NCI-H460 (cell line): ENCODE results near the gene DPP7. TPM values are rescaled to one million over a fixed set of nuclear protein-coding genes. Genes with fewer than 3 reads are reported as not detected.

Experiments used
- DNase-seq: peaks from one replicate; pipeline ENCODE4 v3.0.0-alpha.2; 2016; ENCODE audit warnings: low read depth; ENCODE audit errors: extremely low read depth
- polyA plus RNA-seq: library from polyadenylated mRNA; depleted of rRNA; stranded (reverse); fragments of >200 nt; gene quantifications from 2 replicates; pipeline ENCODE4 v1.2.3, GENCODE V29; 2014; cell fraction: nucleus; rRNA removed
- total RNA-seq: library from RNA; depleted of rRNA; stranded (reverse); fragments of >200 nt; shearing (Covaris generic); gene quantifications from 2 replicates; pipeline ENCODE4 v1.2.3, GENCODE V29; 2014; rRNA removed

The DPP7 gene
- 111 and 116 TPM in 2 replicates for total RNA-seq
- 1,347 and 1,432 TPM in 2 replicates for polyA plus RNA-seq

DNA sequence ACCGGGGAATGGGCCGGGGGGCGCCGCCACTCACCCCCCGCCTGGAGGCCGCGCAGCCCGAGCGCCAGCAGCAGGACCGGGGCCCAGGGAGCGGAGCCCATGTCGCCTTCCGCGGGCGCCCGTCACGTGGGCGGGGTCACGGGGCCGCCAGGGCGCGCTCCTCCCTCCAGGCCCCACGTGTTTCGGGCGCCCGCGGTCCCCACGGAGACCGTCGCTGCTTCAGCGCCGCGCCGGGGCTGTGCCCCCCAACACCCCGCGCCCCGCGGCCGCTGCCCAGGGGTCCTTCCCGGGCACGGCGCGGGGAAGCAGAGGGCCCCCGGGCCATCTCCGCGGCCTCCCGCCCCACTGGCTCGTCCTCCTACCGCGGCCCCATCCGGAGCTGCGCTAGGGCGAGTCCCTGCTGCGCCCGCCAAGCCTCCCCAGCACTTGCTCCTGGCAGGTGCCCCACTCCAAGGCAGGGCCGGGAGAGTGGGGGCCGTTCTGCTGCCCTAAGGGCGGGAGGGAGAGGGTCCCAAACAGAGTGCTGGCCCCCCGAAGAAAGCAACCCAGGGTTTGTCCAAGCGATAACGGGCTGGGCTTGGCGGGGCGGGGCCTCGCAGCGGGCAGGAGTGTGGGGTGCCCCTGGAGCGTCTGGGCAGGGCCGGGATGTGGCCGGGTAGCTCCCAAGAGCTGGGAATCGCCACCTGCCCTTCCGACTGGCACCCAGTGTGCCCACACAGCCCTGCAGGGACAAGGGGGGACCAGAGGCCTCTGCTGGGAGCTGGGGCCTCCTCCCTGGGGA, at the start of gene DPP7:
DPP7 (minus strand) TSS at position 121 of the 781 bp plus-strand sequence; CDS start at position 101, 20 bp downstream.
- peak; percentile 39 for DNase-seq

DNA sequence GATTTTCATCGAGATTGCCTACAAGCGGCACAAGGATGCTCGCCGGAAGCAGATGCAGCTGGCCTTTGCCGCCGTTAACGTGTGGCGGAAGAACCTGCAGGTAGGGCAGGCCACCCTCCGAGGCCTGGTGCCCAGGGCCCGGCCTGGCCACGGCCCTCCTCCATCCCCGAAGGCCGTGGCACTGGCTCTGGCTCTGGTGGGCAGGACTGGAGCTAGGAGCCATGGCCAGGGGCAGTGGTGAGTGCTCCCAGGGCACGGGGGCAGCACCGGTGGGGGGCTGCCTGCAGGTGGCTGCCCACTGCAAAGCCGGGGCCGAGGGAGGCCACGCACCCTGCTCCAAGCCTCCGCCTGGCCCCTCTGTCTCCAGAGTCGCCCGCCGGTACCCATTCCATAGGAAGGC, 49.3 kb upstream of the DPP7 start:
- no peak for DNase-seq

DNA sequence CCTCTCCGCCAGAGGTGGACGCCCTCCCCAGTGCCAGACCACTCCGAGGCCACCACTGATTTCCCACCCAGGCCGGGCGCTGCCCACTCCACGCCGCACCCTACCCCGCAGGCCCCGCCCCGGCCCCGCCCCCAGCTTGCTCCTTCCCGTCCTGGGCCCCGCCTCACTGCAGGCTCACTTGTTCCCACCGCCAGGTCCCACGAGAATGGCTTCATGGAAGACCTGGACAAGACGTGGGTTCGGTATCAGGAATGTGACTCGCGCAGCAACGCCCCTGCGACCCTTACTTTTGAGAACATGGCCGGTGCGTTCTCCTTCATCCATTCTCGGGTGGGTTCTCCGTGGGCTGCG, 48.8 kb upstream of the DPP7 start:
- no peak for DNase-seq

DNA sequence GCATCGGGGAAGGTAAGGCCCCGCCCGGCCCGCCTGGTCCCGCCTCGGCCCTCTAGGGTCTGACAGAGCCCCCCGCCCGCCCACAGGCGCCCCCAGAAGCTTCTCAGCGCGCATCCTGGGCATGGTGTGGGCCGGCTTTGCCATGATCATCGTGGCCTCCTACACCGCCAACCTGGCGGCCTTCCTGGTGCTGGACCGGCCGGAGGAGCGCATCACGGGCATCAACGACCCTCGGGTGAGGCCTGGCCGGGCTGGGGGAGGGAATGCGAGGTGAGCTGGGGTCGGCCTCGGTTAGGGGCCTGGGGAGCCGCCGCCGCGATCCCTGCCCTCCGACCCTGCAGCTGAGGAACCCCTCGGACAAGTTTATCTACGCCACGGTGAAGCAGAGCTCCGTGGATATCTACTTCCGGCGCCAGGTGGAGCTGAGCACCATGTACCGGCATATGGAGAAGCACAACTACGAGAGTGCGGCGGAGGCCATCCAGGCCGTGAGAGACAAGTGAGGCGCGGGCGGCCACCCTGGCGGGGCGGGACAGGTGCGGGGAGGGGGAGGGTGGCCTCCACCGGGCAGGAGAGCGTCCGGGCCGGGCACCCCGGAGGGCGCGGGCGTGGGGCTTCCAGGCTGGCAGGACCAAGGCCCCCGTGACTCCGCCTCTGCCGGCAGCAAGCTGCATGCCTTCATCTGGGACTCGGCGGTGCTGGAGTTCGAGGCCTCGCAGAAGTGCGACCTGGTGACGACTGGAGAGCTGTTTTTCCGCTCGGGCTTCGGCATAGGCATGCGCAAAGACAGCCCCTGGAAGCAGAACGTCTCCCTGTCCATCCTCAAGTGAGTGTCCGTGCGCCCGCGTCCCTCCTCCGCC, 48.2 kb upstream of the DPP7 start:
- no peak for DNase-seq

DNA sequence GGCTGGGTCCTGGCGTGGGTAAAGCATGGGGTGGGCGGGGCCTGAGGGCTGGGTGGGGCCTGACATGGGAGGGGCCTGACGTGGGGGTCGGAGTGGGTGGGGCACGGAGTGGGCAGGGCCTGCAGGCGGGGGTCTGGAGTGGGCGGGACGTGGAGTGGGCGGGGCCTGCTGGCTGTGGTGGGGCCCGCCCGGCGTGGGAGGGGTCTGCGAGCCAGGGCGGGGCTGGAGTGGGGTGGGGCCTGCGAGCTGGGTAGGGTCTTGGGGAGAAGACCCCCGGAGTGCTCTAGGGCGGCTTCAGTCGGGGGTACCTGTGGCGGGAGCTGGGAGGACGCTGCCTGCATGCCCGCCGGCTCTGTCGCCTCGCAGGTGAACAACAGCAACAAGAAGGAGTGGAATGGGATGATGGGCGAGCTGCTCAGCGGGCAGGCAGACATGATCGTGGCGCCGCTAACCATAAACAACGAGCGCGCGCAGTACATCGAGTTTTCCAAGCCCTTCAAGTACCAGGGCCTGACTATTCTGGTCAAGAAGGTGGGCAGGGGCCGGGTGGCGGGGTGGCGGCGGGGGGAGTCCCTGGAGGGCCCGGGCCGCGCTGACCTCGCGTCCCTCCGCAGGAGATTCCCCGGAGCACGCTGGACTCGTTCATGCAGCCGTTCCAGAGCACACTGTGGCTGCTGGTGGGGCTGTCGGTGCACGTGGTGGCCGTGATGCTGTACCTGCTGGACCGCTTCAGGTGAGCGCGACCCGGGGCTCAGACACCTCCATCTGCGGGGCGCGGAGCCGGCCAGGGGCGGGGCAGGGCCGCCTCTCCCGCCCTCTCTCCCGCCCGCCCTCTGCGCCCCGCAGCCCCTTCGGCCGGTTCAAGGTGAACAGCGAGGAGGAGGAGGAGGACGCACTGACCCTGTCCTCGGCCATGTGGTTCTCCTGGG, 47.3 kb upstream of the DPP7 start:
- DNase-seq = no peak

DNA sequence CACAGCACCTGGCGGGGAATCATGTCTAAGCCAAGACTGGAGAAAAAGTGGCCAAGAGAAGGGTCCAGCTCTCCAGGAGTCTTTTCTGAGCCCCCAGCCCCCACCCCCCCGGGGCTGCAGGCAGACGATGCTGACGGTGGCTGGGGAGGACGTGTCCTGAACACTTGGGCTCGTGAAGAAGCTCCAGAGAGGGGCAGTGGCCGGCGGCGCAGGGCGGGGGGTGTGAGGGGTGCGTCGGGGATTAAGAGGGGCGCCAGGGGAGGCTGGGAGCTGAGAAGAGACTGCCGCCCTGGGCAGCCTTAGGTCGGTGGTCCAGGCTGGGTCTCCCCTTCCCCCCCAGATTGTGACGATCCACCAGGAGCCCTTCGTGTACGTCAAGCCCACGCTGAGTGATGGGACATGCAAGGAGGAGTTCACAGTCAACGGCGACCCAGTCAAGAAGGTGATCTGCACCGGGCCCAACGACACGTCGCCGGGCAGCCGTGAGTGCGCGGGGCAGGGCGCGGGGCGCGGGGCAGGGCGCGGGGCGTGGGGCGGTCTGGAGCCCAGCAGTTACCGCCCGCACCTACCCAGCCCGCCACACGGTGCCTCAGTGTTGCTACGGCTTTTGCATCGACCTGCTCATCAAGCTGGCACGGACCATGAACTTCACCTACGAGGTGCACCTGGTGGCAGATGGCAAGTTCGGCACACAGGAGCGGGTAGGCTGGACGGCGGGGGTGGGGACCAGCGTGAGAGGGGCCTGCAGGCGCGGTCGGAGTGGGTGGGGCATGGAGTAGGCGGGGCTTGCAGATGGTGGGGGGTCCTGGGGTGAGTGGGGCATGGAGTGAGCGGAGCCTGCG, 46.4 kb upstream of the DPP7 start:
- no peak for DNase-seq

DNA sequence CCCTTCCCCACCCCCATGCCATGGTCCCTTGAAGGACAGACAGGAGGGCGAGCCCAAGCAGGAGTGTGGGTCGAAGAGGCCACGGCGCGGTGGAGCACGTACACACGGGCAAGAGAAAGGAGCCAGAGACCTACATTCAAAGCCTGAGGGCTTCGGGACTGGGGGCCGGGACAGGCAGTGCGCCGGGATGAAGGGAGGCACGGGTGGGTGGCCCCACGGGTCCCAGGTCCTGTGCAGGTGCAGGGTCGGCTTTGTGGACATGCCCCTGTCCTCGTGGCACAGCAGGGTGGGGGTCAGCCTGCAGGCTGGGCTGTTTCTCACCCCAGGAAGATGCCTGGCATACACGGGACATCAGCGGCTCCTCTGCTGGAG, 45.5 kb upstream of the DPP7 start:
- no peak for DNase-seq

DNA sequence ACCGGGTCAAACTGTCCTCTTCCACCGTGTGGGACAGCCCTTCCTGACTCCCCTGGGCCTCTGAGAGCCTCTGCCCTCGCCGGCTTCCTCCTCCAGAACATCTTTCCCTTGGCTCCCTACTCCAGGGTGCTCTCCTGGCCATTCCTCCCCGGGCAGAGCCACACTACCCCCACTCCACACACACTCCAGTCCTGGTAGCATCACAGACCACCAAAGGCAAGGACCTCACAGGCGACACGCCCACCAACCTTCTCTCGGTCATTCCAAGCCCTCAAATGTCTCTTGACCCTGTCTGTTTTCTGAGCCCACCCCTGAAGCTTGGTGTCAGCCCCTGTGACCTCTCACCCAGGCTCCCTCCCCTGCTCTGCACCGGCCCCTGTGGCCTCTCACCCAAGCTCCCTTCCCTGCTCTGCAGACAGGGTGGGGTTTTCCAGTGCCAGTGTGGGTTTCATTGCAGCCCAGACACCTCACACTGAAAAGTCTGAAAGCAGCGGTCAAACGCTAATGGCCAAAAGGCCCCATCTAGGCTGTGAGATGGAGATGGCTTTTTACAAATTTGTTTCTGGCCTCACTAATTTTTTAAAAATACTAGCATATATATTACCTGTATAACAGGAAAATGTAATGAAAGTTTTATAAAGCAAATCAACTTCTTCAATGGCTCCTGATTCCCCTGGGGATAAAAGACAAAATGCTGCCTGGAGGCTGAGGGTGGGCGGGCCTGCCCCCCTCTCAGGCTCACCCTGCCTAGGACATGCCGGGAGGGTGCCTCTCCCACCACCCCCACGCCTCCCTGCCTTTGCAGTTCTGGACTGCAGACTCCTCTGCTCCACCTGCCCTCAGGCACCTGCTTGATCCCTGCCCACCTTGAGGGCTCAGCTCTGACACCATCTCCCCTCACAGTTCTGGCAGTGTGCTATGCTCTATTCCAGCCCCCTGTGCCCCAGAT, 44.8 kb upstream of the DPP7 start:
- DNase-seq = no peak

DNA sequence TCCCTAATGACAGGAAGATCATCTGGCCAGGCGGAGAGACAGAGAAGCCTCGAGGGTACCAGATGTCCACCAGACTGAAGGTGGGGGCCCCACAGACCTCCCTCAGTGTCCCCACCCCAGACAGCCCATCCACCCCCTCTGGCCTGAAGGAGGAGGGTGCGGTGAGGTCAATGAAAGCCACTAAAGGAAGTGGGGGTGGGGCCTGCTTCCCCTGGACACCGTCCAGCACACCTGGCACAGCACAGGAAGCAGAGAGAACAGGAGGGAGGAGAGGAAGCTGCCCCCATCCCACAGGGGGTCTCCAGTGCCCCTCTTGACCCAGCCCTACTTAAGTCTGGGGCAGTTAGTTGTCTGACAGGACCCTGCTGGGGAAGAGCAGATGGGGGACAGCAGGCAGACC, 44.1 kb upstream of the DPP7 start:
- no peak for DNase-seq

DNA sequence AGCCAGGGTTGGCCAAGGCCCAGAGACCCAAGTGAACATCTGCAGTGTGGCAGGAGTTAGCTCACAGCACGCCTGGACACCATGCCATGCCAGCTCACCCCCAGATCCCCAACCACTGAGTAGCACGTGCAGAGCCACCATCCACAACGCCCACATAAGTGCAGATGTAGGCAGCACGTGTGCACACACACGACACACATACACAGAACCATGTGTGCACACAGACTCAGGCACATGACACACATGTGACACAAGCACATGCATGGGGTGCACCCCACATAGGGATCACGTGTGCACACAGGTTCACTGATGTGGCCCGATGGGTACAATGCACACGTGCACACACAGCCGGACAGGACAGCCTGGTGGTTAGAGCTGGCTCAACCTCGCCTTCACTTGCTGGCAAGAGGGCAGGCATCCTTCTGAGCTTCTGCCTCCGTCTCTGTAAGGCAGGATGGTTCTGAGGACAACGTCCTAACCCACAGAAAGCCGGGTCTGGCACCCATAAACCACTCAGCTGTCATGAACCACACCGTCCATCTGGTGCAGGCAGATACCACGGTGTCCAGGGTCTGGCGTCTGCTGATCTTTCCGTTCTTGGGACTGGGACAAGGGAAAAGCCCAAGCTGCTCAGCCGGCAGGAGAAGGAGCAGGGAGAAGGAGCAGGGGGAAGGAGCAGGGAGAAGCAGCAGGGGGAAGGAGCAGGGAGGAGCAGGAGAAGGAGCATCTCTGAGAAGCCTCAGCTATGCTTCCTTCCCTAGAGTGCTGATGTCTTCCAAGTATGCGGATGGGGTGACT, 43.3 kb upstream of the DPP7 start:
- no peak for DNase-seq

DNA sequence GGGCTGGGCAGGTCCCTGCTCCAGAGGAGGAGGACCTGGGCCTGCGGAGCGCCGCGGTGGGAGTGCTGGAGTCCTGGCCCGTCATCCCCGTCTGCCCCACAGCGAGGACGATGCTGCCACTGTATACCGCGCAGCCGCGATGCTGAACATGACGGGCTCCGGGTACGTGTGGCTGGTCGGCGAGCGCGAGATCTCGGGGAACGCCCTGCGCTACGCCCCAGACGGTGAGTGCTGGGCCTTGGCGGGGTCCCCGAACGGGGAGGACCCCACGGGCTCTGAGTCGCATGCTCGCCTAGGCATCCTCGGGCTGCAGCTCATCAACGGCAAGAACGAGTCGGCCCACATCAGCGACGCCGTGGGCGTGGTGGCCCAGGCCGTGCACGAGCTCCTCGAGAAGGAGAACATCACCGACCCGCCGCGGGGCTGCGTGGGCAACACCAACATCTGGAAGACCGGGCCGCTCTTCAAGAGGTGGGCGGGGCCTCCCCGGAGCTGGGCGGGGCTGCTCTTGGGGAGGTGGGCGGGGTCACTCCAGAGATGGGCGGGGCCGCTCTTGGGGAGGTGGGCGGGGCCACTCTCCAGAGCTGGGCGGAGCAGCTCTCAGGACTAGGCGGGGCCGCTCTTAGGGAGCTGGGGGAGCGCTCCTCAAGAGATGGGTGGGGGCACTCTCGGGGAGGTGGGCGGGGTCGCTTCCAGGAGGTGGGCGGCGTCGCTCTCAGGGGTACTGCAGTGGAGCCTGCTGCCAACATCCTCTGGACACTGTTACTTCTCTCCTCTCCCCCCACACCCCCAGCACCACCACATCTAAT, 42.2 kb upstream of the DPP7 start:
- DNase-seq = no peak

DNA sequence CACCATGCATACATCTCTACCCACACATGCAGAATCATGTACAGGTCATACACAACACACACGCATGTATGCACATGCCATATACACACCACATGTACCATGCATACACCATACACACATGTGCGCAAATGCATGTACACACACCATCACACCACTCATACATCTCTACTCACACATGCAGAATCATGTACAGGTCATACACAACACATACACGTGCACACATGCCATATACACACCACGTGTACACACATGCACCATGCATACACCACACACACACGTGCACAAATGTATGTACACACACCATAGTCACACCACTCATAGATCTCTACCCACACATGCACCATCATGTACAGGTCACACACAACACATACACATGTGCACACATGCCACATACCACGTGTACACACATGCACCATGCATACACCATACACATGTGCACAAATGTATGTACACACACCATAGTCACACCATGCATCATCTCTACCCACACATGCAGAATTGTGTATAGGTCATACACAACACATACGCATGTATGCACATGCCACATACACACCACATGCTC, 38.4 kb upstream of the DPP7 start:
- no peak for DNase-seq

DNA sequence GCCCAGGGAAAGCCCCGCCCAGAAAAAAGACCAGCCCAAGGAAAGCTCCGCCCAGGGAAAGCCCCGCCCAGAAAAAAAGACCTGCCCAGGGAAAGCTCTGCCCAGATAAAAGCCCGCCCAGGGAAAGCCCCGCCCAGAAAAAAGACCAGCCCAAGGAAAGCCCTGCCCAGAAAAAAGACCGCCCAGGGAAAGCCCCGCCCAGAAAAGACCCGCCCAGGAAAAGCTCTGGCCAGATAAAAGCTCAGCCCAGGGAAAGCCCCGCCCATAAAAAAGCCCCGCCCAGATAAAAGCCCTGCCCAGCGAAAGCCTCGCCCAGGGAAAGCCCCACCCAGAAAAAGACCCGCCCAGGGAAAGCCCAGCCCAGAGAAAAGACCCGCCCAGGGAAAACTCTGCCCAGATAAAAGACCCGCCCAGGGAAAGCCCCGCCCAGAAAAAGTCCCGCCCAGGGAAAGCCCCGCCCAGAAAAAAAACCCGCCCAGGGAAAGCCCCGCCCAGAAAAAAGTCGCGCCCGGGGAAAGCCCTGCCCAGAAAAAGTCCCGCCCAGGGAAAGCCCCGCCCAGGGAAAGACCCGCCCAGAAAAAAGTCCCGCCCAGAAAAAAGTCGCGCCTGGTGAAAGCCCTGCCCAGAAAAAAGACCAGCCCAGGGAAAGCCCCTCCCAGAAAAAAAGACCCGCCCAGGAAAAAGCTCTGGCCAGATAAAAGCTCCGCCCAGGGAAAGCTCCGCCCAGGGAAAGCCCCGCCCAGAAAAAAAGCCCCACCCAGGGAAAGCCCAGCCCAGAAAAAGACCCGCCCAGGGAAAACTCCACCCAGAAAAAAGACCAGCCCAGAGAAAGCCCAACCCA, 36.3 kb upstream of the DPP7 start:
- DNase-seq = peak; percentile 87

DNA sequence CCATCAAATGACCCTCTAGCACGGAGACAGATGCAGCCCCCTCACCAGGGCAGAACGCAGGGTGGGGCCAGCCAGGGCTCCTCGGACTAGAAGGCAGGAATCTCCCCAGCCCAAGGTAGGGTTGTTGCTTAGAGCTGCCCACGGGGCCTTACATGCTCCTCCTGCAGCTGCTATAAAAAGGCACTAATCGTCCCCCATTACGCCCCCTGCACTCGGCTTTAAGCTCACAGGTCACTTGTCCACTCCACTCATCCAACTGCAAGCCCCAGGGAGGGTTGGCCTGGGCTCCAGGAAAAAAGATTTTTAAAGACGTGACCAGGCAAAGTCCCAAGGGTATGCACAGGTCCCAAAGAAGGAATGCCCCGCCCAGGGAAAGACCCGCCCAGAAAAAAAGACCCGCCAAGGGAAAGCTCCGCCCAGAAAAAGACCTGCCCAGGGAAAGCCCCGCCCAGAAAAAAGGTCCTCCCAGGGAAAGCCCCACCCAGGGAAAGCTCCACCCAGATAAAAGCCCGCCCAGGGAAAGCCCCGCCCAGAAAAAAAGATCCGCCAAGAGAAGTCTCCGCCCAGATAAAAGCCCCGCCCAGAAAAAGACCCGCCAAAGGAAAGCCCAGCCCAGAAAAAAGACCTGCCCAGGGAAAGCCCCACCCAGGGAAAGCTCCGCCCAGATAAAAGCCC, 35.5 kb upstream of the DPP7 start:
- no peak for DNase-seq

DNA sequence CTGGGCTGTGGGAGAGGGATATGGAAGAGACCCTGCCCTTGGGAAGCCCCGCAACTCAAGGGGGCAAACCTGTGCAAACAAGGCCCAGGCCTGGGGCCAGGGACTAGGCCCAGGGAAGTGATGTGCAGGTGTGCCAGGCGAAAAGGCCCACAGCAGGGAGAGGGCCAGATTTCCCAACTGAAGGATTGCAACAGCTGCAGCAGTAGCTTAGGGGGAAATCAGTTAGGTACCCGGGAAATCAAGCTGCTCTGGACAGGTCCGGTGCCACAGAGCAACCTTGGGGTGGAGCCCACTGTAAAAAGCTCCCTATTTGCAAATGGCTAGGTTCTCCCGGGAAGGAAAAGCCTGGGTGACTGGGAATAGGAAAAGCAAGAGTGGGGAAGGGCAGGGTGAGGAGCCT, 34.8 kb upstream of the DPP7 start:
- no peak for DNase-seq
